ENCODE data around the gene TIPARP.
A peak's percentile ranks its signal among the peaks of the same experiment; 100 is the strongest.
"Not testable (repeated sequence)": the region's sequence is repeated elsewhere in the genome, so short reads cannot be mapped to it uniquely, and the experiment has no call there.

The TIPARP gene

GRCh38 chr3:156716105-156716862, 41.9 kb downstream of the TIPARP start:
- DNase-seq: no peak

GRCh38 chr3:156718622-156719306, 44.4 kb downstream of the TIPARP start:
- DNase-seq: no peak

- no peak for DNase-seq
These were observed 46.4 kb downstream of the TIPARP start for GRCh38 chr3:156720826-156721225.

- DNase-seq: no peak
These were observed 47.6 kb downstream of the TIPARP start for GRCh38 chr3:156721687-156722618.

- DNase-seq: no peak
These were observed 48.8 kb downstream of the TIPARP start for GRCh38 chr3:156723182-156723619.

- DNase-seq: peak; percentile 65 to 92
These were observed 51.3 kb downstream of the TIPARP start for GRCh38 chr3:156725682-156726081.

- DNase-seq: no peak
These were observed 52.1 kb downstream of the TIPARP start for GRCh38 chr3:156726456-156726855.

GRCh38 chr3:156727519-156728205, 53.3 kb downstream of the TIPARP start:
- DNase-seq: peak in 1 of 2 experiments; percentile 54

GRCh38 chr3:156728267-156728985, 54.0 kb downstream of the TIPARP start:
- DNase-seq: peak; percentile 90 to 97

- DNase-seq: peak in 1 of 2 experiments; percentile 21
These were observed 55.2 kb downstream of the TIPARP start for GRCh38 chr3:156729460-156730179.

GRCh38 chr3:156731813-156732212, 57.4 kb downstream of the TIPARP start:
- no peak for DNase-seq

GRCh38 chr3:156732261-156732660, 57.9 kb downstream of the TIPARP start:
- DNase-seq: no peak

GRCh38 chr3:156732715-156733421, 58.5 kb downstream of the TIPARP start:
- DNase-seq: no peak

- not testable (repeated sequence) for DNase-seq
These were observed 60.3 kb downstream of the TIPARP start for GRCh38 chr3:156734661-156735060.

- DNase-seq: no peak
These were observed 61.1 kb downstream of the TIPARP start for GRCh38 chr3:156735471-156735870.

GRCh38 chr3:156737049-156737448, 62.7 kb downstream of the TIPARP start:
- not testable (repeated sequence) for DNase-seq

GRCh38 chr3:156738251-156738650, 63.9 kb downstream of the TIPARP start:
- DNase-seq: no peak

- no peak for DNase-seq
These were observed 65.6 kb downstream of the TIPARP start for GRCh38 chr3:156739976-156740375.

GRCh38 chr3:156740581-156740980, 66.2 kb downstream of the TIPARP start:
- not testable (repeated sequence) for DNase-seq

GRCh38 chr3:156741935-156742334, 67.5 kb downstream of the TIPARP start:
- DNase-seq: peak in 1 of 2 experiments; percentile 35

All from NCI-H2081 (cell line).